Fibroblast of pulmonary artery (primary cell): ENCODE measurements around the gene PTPRH.
"Not testable (repeated sequence)": the region's sequence is repeated elsewhere in the genome, so short reads cannot be mapped to it uniquely, and the experiment has no call there.

Source experiments
- DNase-seq: peaks from one replicate; pipeline ENCODE4 v3.0.0-alpha.2; 2010; ENCODE audit warnings: low read depth
- H3K4me3 ChIP-seq: replicated peaks from 2 replicates; pipeline ENCODE4 v1.5.1; 2011; ENCODE audit warnings: low read depth, mild to moderate bottlenecking, control low read depth, low read length, moderate library complexity
- TF ChIP-seq, protein P1 (sequence below): IDR thresholded peaks from 2 replicates; pipeline ENCODE4 v1.5.1; 2011; ENCODE audit warnings: mild to moderate bottlenecking, control low read depth, low read length, inconsistent platforms; ENCODE audit errors: missing control alignments

Gene PTPRH

DNA sequence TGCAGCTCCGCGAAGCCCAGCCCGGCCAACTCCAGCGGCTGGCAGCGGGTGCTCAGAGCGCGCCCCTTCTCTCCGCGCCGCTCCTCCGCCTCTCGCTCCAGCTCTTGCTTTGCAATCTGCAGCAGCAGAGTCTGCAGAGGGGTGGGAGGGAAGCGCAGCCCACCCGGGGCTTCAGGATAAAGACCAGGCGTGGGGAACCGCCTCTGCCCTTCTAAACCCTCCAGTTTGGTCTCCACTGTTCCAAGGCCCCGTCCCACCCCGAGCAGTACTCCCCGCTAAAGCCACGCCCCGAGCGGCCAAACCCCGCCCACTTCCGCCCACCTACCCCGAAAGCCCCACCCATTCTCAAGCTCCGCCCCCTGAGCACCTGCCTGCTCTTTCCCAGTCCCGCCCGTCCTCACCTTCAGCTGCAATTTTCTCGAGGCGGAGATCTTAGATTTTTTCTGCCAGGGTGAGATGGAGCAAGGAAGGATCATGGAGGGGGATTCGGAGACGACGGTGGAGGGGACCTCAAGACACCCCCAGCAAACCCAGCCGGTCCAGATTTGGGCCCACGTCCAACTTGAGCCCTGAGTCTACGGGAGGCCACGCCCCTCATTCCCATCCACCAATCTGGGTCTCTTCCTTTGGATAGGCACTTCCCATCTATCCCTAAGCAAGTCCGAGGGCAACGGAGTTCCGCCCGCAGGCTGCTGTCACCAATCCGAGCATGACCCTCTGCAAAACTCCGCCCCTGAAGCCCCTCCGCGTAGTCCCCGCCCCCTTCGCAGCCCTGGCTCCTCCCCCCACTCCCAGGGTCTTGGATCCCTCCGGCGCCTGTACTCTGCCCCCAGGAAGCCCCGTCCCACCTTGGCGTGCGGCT is 52.9 kb downstream of the PTPRH start:
- H3K4me3 ChIP-seq = no peak overlapping the region
- peak; percentile 40 for DNase-seq
- TF ChIP-seq, protein P1, sequence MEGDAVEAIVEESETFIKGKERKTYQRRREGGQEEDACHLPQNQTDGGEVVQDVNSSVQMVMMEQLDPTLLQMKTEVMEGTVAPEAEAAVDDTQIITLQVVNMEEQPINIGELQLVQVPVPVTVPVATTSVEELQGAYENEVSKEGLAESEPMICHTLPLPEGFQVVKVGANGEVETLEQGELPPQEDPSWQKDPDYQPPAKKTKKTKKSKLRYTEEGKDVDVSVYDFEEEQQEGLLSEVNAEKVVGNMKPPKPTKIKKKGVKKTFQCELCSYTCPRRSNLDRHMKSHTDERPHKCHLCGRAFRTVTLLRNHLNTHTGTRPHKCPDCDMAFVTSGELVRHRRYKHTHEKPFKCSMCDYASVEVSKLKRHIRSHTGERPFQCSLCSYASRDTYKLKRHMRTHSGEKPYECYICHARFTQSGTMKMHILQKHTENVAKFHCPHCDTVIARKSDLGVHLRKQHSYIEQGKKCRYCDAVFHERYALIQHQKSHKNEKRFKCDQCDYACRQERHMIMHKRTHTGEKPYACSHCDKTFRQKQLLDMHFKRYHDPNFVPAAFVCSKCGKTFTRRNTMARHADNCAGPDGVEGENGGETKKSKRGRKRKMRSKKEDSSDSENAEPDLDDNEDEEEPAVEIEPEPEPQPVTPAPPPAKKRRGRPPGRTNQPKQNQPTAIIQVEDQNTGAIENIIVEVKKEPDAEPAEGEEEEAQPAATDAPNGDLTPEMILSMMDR = no peak

DNA sequence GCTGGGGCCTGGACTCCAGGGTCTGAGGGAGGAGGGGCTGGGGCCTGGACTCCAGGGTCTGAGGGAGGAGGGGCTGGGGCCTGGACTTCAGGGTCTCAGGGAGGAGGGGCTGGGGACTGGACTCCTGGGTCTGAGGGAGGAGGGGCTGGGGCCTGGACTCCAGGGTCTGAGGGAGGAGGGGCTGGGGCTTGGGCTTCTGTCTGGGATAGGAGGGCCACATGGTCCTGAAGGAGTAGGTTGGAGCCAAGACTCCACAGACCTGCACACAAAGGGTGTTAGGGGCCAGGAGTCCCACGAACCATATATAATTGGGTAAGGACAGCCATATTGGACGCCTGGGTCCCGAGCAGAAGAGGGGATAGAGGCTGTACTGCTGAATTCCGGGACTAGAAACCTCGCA is 53.5 kb downstream of the PTPRH start:
- DNase-seq, H3K4me3 ChIP-seq: not testable (repeated sequence)

DNA sequence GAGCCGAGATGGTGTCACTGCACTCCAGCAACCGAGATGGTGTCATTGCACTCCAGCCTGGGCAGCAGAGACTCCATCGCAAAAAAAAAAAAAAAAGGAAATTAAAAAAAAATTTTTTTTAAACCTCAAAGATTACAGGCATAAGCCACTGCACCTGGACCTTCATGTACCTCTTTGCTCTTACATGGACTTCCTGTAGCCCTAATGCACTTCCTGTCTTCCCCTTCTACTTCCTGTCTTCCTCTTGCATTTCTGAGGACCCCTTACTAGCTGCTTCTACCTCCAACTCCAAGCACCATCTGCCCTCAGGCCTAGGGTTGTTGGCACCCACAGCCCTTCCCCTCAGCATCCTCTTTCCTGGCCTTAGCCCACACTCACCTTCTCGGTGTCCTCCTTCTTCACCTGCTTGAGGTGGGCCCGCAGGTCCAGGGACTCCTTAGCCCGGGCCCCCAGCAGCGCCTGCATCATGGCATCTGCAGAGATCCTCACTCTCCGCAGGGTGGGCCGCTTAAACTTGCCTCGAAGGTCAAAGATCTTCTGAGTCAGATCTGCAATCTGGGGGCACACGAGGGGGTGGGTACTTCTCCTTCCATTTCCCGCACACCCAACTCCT is 55.5 kb downstream of the PTPRH start:
- no peak for DNase-seq
- H3K4me3 ChIP-seq = no peak overlapping the region
- TF ChIP-seq, protein P1 = no peak

DNA sequence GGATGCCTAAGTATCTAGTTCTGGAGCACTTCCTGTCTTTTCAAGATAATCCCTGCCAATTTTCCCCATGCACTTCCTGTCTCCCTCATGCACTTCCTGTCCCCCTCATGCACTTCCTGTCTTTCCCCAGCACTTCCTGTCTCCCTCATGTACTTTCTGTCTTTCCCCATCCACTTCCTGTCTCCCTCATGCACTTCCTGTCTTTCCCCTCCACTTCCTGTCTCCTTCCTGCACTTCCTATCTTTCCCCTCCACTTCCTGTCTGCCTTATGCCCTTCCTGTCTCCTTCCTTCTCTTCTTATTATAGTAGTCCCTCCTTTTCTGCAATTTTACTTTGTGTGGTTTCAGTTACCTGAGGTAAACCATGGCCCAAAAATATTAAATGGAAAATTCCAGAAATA is 57.3 kb downstream of the PTPRH start:
- DNase-seq = no peak
- no peak overlapping the region for H3K4me3 ChIP-seq
- TF ChIP-seq, protein P1 = no peak

DNA sequence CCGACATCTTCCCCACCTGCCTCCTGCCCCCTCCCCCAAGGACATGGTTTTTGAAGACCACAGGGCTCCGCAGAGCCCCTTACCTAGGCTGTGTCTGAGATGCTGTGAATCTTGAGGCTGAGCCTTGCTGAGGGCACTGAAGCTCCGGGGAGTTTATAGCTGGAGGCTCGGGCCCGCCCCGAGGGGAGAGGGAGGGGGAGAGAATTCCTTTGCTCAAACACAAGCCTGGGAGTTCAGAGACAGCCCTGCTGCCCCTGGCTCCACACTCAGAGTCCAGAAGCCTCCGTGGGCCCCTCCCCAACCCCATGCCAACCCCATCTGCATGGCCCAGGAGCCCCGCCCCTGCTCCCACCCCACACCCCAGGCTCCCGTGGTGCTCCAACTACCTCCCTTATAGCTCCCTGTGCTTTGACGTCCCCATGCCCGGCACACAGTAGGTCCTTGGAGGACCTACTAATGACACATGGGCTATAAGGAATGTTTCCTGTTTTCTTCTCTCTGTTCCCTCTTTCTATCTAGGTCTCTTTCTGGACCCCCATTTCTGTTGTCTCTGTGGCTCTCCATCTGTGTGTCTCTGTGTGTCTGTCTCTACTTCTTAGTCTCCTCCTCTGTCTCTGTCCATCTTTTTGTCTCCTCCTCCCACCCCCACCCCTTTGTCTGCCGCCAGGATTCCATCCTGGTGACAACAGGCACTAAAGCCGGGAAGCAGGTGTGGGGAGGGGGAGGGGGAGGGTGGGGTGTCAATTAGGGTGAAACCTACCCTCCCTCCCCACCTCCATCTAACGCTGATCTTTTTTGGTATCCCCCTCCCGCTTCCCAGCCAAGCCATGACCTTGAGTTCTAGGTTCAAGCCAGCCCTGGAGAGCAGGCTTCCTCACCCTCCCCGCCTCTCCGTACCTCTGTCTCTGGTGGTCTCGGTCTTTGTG is 60.0 kb downstream of the PTPRH start, which contains the start of gene TNNT1:
Gene TNNT1, minus strand, starts transcription at position 129 of the 926 bp plus-strand sequence. CDS start 2,049 bp downstream, outside the sequence.
- no peak for DNase-seq
- TF ChIP-seq, protein P1 = no peak
- no peak within 1 kb of the TSS for H3K4me3 ChIP-seq

DNA sequence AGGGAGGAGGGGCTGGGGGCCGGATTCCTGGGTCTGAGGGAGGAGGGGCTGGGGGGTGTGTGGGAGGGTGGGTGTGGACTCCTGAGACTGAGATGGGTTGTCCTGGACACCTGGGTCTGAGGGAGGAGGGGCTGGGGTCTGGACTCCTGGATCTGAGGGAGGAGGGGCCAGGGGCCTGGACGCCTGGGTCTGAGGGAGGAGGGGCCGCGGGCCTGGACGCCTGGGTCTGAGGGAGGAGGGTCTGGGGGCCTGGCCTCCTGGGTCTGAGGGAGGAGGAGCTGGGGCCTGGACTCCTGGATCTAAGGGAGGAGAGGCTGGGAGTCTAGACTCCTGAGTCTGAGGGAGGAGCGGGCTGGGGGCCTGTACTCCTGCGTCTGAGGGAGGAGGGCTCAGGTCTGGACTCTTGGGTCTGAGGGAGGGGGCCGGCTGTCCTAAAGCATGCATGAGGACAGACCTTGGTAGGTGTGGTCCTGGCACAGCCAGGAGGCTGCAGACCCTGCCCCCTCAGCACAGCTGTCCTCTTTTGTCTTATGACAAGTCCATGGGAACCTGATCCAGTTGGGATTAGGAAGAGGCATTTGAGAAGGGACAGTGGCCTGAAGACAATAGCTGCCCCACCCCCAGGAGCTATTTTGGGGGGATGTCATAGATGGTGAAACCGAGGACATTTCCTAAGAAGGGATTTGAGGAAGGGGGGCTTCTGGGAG is 61.6 kb downstream of the PTPRH start:
- no peak overlapping the region for H3K4me3 ChIP-seq
- TF ChIP-seq, protein P1 = no peak
- DNase-seq = no peak
